SK-N-SH (cell line): ENCODE data around the gene ENDOG. TPM values are rescaled to one million over a fixed set of nuclear protein-coding genes. Genes with fewer than 3 reads are reported as not detected.

Experiments used
- CTCF ChIA-PET: fragments of 300-600, 350-600 bp; formaldehyde crosslinking; extraction: SDS; loops from one replicate; lab custom pipeline; 2021; lab: Yijun Ruan, JAX
- POLR2A ChIA-PET: fragments of 350-600 bp; sonication (Branson Sonifier 250); formaldehyde crosslinking; extraction: SDS; loops from one replicate; lab custom pipeline; 2020; ENCODE audit warnings: antibody characterized with exemption, inconsistent platforms; lab: Yijun Ruan, JAX
- DNase-seq: peaks from one replicate; pipeline ENCODE4 v3.0.0; 2012
- H2AFZ ChIP-seq: fragments of 200-600 bp; sonication (generic); 2 replicates; pipeline ENCODE4 v1.8.1; 2016; ENCODE audit warnings: antibody characterized with exemption, mild to moderate bottlenecking, low read depth
- H3F3A ChIP-seq: fragments of 200-600 bp; sonication (generic); replicated peaks from 2 replicates; pipeline ENCODE3; 2016; ENCODE audit warnings: antibody characterized with exemption, mild to moderate bottlenecking; ENCODE audit not compliant: insufficient read depth
- H3K27ac ChIP-seq, 2 experiments: fragments of 200-500 bp in 1 of 2; fragments of 200-600 bp in 1 of 2; sonication (Bioruptor generic) in 1 of 2; sonication (generic), shearing (Covaris generic) in 1 of 2; 2 replicates each; pipeline versions ENCODE4 v1.5.1 to v1.6.1; 2014 to 2016; ENCODE audit warnings: low read depth in 2 of 2, inconsistent platforms in 1 of 2, low read length in 1 of 2, mild to moderate bottlenecking in 1 of 2, mixed read lengths in 1 of 2
- H3K27me3 ChIP-seq: fragments of 200-600 bp; sonication (generic), shearing (Covaris generic); 2 replicates; pipeline ENCODE4 v1.6.1; 2016; ENCODE audit warnings: mixed run types; ENCODE audit not compliant: insufficient read depth
- H3K36me3 ChIP-seq, 2 experiments: fragments of 200-500 bp in 1 of 2; fragments of 200-600 bp in 1 of 2; sonication (Bioruptor generic) in 1 of 2; sonication (generic) in 1 of 2; replicated peaks in 1 of 2; 2 replicates each; pipeline versions ENCODE3 to v1.5.1; 2014 to 2016; ENCODE audit warnings: low read length in 1 of 2, mild to moderate bottlenecking in 1 of 2; ENCODE audit not compliant: insufficient read depth in 2 of 2, control insufficient read depth in 1 of 2
- H3K4me1 ChIP-seq, 2 experiments: fragments of 200-500 bp in 1 of 2; fragments of 200-600 bp in 1 of 2; sonication (Bioruptor generic) in 1 of 2; sonication (generic), shearing (Covaris generic) in 1 of 2; 2 replicates each; pipeline versions ENCODE4 v1.5.1 to v1.6.1; 2014 to 2016; ENCODE audit warnings: low read depth in 1 of 2, low read length in 1 of 2, mixed run types in 1 of 2; ENCODE audit not compliant: insufficient read depth in 2 of 2, control insufficient read depth in 1 of 2
- H3K4me2 ChIP-seq: fragments of 200-600 bp; sonication (generic), shearing (Covaris generic); 2 replicates; pipeline ENCODE4 v1.6.1; 2017; ENCODE audit warnings: mixed run types
- H3K4me3 ChIP-seq, 2 experiments: fragments of 200-500 bp in 1 of 2; fragments of 200-600 bp in 1 of 2; sonication (Bioruptor generic) in 1 of 2; sonication (generic), shearing (Covaris generic) in 1 of 2; 2 replicates each; pipeline versions ENCODE4 v1.5.1 to v1.8.1; 2014 to 2016; ENCODE audit warnings: low read depth in 2 of 2, inconsistent platforms in 1 of 2, low read length in 1 of 2, mild to moderate bottlenecking in 1 of 2, mixed read lengths in 1 of 2, moderate library complexity in 1 of 2
- H3K79me2 ChIP-seq: fragments of 200-600 bp; sonication (generic); 2 replicates; pipeline ENCODE4 v1.8.1; 2017; ENCODE audit warnings: mild to moderate bottlenecking; ENCODE audit not compliant: insufficient read depth
- H3K9ac ChIP-seq: fragments of 200-600 bp; sonication (generic); 2 replicates; pipeline ENCODE4 v1.6.1; 2017; ENCODE audit warnings: mixed run types
- H3K9me2 ChIP-seq: fragments of 200-600 bp; sonication (generic); 2 replicates; pipeline ENCODE4 v1.6.1; 2017; ENCODE audit warnings: mixed run types
- H3K9me3 ChIP-seq: fragments of 200-600 bp; sonication (generic); 2 replicates; pipeline ENCODE4 v1.6.1; 2017; ENCODE audit warnings: mixed run types, mild to moderate bottlenecking, moderate library complexity
- H4K20me1 ChIP-seq: fragments of 200-600 bp; sonication (generic); 2 replicates; pipeline ENCODE4 v1.6.1; 2017; ENCODE audit warnings: mild to moderate bottlenecking, mixed run types; ENCODE audit not compliant: insufficient read depth
- CHD2 ChIP-seq: fragments of 150-350 bp; IDR thresholded peaks from 2 replicates; pipeline ENCODE4 v1.6.1; 2018; ENCODE audit warnings: low read length; ENCODE audit not compliant: partially characterized antibody
- ELF1 ChIP-seq: IDR thresholded peaks from 2 replicates; pipeline ENCODE4 v1.4.0; 2012
- EZH2phosphoT487 ChIP-seq: fragments of 200-600 bp; sonication (generic); IDR thresholded peaks from 2 replicates; pipeline ENCODE4 v1.6.1; 2017; ENCODE audit warnings: low read depth, mixed run types, mild to moderate bottlenecking, antibody characterized with exemption, moderate library complexity, borderline replicate concordance
- FOXJ3 ChIP-seq: sonication (generic); formaldehyde crosslinking; IDR thresholded peaks from 2 replicates; pipeline ENCODE4 v1.5.1; 2020; ENCODE audit warnings: mild to moderate bottlenecking, missing genetic modification reagents
- FOXM1 ChIP-seq: IDR thresholded peaks from 2 replicates; pipeline ENCODE4 v1.4.0; 2012; ENCODE audit warnings: low read depth, mild to moderate bottlenecking
- GABPA ChIP-seq: IDR thresholded peaks from 2 replicates; pipeline ENCODE4 v1.4.0; 2012; ENCODE audit warnings: low read depth, mild to moderate bottlenecking
- GATA2 ChIP-seq: sonication (generic); formaldehyde crosslinking; IDR thresholded peaks from 2 replicates; pipeline ENCODE4 v1.5.0; 2020; ENCODE audit warnings: mild to moderate bottlenecking, missing genetic modification reagents
- JUND ChIP-seq: IDR thresholded peaks from 2 replicates; pipeline ENCODE4 v1.4.0; 2012
- MEF2A ChIP-seq: IDR thresholded peaks from 2 replicates; pipeline ENCODE4 v1.4.0; 2012; ENCODE audit warnings: low read depth, borderline replicate concordance
- MXI1 ChIP-seq: IDR thresholded peaks from 2 replicates; pipeline ENCODE4 v1.6.1; 2012; ENCODE audit warnings: mild to moderate bottlenecking, low read depth, low read length, improper control_type of control experiment
- POLR2AphosphoS5 ChIP-seq: IDR thresholded peaks from 2 replicates; pipeline ENCODE4 v1.6.1; 2012; ENCODE audit warnings: low read depth, low read length
- RAD21 ChIP-seq: IDR thresholded peaks from 2 replicates; pipeline ENCODE4 v1.6.1; 2012; ENCODE audit warnings: mild to moderate bottlenecking, low read length
- RFX5 ChIP-seq: IDR thresholded peaks from 2 replicates; pipeline ENCODE4 v1.6.1; 2012; ENCODE audit warnings: mild to moderate bottlenecking, improper control_type of control experiment, low read length
- RXRA ChIP-seq: IDR thresholded peaks from 2 replicates; pipeline ENCODE4 v1.4.0; 2012; ENCODE audit warnings: low read depth, mild to moderate bottlenecking, borderline replicate concordance
- SIN3A ChIP-seq: IDR thresholded peaks from 2 replicates; pipeline ENCODE4 v1.6.1; 2012; ENCODE audit warnings: low read depth, mild to moderate bottlenecking, low read length, moderate library complexity, borderline replicate concordance
- TCF12 ChIP-seq: IDR thresholded peaks from 2 replicates; pipeline ENCODE4 v1.4.0; 2012
- TEAD4 ChIP-seq: IDR thresholded peaks from 2 replicates; pipeline ENCODE4 v1.4.0; 2012; ENCODE audit warnings: mild to moderate bottlenecking, borderline replicate concordance; ENCODE audit not compliant: insufficient read depth
- WGBS: methylation state at CpG from one replicate; pipeline ENCODE4 v1.1.6; 2017; ENCODE audit warnings: low lambda C conversion rate; 5-methylcytosine and 5-hydroxymethylcytosine counted together
- polyA plus RNA-seq, 3 experiments: library from polyadenylated mRNA; depleted of rRNA; stranded (reverse); fragments of >200 nt; gene quantifications; 2 replicates each; pipeline ENCODE4 v1.2.3, GENCODE V29; 2012
- TF ChIP-seq, protein P1 (sequence below): IDR thresholded peaks from 2 replicates; pipeline ENCODE4 v1.4.0; 2012; ENCODE audit warnings: low read depth, borderline replicate concordance
- TF ChIP-seq, protein P2 (sequence below): IDR thresholded peaks from 2 replicates; pipeline ENCODE4 v1.6.1; 2012; ENCODE audit warnings: mild to moderate bottlenecking, low read depth, low read length, moderate library complexity
- TF ChIP-seq, protein P3 (sequence below): fragments of 150-350 bp; IDR thresholded peaks from 2 replicates; pipeline ENCODE4 v1.6.1; 2016; ENCODE audit warnings: mild to moderate bottlenecking, low read depth, low read length
- TF ChIP-seq, protein P4 (sequence below): IDR thresholded peaks from 2 replicates; pipeline ENCODE4 v1.4.0; 2012; ENCODE audit warnings: low read depth, borderline replicate concordance
- TF ChIP-seq, protein P5 (sequence below): IDR thresholded peaks from 2 replicates; pipeline ENCODE4 v1.4.0; 2012; ENCODE audit warnings: low read depth
- TF ChIP-seq, protein P6 (sequence below): IDR thresholded peaks from 2 replicates; pipeline ENCODE4; 2012

ENDOG gene
- polyA plus RNA-seq (2012; rRNA removed), result 22.2 and 26.6 TPM in 2 replicates
- 12.0 and 18.7 TPM in 2 replicates for polyA plus RNA-seq (2012; cell fraction: cytosol; rRNA removed)
- polyA plus RNA-seq (2012; cell fraction: nucleus; rRNA removed), result 13.7 and 23.5 TPM in 2 replicates

DNA sequence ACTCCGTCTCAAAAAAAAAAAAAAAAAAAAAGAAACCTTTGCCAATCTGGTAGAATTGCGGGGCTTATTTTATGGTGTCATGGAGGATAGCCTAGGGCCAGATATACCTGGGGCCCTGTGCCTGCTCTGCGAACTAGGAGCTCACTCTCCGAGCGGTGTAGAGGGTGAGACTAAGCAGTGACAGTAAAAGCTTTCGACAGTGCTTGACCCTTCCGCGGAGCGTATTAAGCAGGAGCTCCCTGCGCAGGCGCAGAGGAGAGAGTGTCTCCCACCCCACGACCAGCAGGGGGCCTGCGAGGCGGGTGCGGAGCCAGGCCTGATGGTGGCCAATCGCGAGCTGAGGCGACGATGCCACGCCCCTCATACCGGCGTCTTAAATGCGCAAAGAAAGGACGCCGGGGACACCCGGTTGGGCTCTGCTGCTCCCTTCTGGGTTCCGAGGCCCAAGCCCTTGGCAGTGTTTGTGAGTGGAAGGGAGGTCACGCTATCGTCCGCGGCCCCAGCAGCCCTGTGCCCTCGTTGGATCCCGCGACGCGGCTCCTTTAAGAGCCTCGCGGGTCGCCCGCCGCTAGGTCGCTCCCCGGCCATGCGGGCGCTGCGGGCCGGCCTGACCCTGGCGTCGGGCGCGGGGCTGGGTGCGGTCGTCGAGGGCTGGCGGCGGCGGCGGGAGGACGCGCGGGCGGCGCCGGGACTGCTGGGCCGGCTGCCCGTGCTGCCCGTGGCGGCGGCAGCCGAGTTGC is at the start of gene ENDOG:
Gene ENDOG (plus strand): TSS at position 402 of the 740 bp plus-strand sequence. CDS start 185 bp downstream, at position 587.
- H3K27ac ChIP-seq, result peak within 1 kb of the TSS; percentile 37 to 83; a peak in 3 of 4 replicates
- no peaks in the 10 kb centered on the region for H3K9me3 ChIP-seq
- peaks cover 0 to 18% of the 10 kb centered on the region in 2 experiments for H3K36me3 ChIP-seq
- CTCF ChIA-PET, result interaction anchor here (0.5 to 4.1 kb wide), 40 partner anchors 8 to 441 kb away, joined by 3 to 34 read pairs (median 4); partner anchors contain the start of genes KYAT1, LRRC8A, PKN3 and PTPA
- H3K79me2 ChIP-seq, result peaks cover 5% of the 10 kb centered on the region; the same call in 1 of the 2 replicates
- peak within 1 kb of the TSS; percentile 96 for H3K4me2 ChIP-seq
- peaks cover 6% of the 10 kb centered on the region; the same call in 1 of the 2 replicates for H4K20me1 ChIP-seq
- no peaks in the 10 kb centered on the region for H3K27me3 ChIP-seq
- peaks cover 0 to 17% of the 10 kb centered on the region in 2 experiments; a peak in 1 of 4 replicates for H3K4me1 ChIP-seq
- peak within 1 kb of the TSS; percentile 82; the same call in 1 of the 2 replicates for H2AFZ ChIP-seq
- WGBS, result 2% methylated on average over 24 of the region's 70 CpGs
- peak; percentile 99 for DNase-seq
- peak within 1 kb of the TSS; percentile 56; the same call in 1 of the 2 replicates for H3K9ac ChIP-seq
- H3F3A ChIP-seq, result peaks cover 16% of the 10 kb centered on the region
- H3K9me2 ChIP-seq, result no peaks in the 10 kb centered on the region
- POLR2A ChIA-PET, result interaction anchor here (0.6 to 2.7 kb wide), 11 partner anchors 10 to 602 kb away, joined by 3 to 13 read pairs (median 4); partner anchors contain the start of genes SPOUT1 and ZDHHC12
- H3K4me3 ChIP-seq, result peak within 1 kb of the TSS; percentile 60 to 72
- TF ChIP-seq, protein P1, sequence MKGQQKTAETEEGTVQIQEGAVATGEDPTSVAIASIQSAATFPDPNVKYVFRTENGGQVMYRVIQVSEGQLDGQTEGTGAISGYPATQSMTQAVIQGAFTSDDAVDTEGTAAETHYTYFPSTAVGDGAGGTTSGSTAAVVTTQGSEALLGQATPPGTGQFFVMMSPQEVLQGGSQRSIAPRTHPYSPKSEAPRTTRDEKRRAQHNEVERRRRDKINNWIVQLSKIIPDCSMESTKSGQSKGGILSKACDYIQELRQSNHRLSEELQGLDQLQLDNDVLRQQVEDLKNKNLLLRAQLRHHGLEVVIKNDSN, result no peak
- TF ChIP-seq MXI1 (peak; percentile 58), TCF12 (no peak), RXRA (no peak), POLR2AphosphoS5 (peak; percentile 97), RFX5 (peak; percentile 56; the same call in 1 of the 2 replicates), RAD21 (peak; percentile 34; the same call in 1 of the 2 replicates), FOXJ3 (CRISPR knock-in tag) (no peak), GABPA (no peak), JUND (no peak), CHD2 (peak; percentile 52), FOXM1 (no peak), EZH2phosphoT487 (no peak), SIN3A (peak; percentile 90; the same call in 1 of the 2 replicates), MEF2A (no peak), ELF1 (no peak), GATA2 (CRISPR knock-in tag) (no peak), TEAD4 (no peak)
- TF ChIP-seq, protein P2, sequence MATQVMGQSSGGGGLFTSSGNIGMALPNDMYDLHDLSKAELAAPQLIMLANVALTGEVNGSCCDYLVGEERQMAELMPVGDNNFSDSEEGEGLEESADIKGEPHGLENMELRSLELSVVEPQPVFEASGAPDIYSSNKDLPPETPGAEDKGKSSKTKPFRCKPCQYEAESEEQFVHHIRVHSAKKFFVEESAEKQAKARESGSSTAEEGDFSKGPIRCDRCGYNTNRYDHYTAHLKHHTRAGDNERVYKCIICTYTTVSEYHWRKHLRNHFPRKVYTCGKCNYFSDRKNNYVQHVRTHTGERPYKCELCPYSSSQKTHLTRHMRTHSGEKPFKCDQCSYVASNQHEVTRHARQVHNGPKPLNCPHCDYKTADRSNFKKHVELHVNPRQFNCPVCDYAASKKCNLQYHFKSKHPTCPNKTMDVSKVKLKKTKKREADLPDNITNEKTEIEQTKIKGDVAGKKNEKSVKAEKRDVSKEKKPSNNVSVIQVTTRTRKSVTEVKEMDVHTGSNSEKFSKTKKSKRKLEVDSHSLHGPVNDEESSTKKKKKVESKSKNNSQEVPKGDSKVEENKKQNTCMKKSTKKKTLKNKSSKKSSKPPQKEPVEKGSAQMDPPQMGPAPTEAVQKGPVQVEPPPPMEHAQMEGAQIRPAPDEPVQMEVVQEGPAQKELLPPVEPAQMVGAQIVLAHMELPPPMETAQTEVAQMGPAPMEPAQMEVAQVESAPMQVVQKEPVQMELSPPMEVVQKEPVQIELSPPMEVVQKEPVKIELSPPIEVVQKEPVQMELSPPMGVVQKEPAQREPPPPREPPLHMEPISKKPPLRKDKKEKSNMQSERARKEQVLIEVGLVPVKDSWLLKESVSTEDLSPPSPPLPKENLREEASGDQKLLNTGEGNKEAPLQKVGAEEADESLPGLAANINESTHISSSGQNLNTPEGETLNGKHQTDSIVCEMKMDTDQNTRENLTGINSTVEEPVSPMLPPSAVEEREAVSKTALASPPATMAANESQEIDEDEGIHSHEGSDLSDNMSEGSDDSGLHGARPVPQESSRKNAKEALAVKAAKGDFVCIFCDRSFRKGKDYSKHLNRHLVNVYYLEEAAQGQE, result 0 out of 2 replicates have a peak, but pooled peaks have one; percentile 13
- TF ChIP-seq, protein P3, sequence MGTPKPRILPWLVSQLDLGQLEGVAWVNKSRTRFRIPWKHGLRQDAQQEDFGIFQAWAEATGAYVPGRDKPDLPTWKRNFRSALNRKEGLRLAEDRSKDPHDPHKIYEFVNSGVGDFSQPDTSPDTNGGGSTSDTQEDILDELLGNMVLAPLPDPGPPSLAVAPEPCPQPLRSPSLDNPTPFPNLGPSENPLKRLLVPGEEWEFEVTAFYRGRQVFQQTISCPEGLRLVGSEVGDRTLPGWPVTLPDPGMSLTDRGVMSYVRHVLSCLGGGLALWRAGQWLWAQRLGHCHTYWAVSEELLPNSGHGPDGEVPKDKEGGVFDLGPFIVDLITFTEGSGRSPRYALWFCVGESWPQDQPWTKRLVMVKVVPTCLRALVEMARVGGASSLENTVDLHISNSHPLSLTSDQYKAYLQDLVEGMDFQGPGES, result no peak
- TF ChIP-seq, protein P4, sequence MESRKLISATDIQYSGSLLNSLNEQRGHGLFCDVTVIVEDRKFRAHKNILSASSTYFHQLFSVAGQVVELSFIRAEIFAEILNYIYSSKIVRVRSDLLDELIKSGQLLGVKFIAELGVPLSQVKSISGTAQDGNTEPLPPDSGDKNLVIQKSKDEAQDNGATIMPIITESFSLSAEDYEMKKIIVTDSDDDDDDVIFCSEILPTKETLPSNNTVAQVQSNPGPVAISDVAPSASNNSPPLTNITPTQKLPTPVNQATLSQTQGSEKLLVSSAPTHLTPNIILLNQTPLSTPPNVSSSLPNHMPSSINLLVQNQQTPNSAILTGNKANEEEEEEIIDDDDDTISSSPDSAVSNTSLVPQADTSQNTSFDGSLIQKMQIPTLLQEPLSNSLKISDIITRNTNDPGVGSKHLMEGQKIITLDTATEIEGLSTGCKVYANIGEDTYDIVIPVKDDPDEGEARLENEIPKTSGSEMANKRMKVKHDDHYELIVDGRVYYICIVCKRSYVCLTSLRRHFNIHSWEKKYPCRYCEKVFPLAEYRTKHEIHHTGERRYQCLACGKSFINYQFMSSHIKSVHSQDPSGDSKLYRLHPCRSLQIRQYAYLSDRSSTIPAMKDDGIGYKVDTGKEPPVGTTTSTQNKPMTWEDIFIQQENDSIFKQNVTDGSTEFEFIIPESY, result no peak
- TF ChIP-seq, protein P5, sequence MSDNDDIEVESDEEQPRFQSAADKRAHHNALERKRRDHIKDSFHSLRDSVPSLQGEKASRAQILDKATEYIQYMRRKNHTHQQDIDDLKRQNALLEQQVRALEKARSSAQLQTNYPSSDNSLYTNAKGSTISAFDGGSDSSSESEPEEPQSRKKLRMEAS, result peak; percentile 80
- TF ChIP-seq, protein P6, sequence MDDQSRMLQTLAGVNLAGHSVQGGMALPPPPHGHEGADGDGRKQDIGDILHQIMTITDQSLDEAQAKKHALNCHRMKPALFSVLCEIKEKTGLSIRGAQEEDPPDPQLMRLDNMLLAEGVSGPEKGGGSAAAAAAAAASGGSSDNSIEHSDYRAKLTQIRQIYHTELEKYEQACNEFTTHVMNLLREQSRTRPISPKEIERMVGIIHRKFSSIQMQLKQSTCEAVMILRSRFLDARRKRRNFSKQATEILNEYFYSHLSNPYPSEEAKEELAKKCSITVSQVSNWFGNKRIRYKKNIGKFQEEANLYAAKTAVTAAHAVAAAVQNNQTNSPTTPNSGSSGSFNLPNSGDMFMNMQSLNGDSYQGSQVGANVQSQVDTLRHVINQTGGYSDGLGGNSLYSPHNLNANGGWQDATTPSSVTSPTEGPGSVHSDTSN, result 0 out of 2 replicates have a peak, but pooled peaks have one; percentile 7
